ENCODE data around the gene ALG6. TPM values are rescaled to one million over a fixed set of nuclear protein-coding genes. Genes with fewer than 3 reads are reported as not detected.

Gene ALG6
- total RNA-seq, 1 donor from 2014 or later = 73.3 TPM

Small RNA genes lying within 50 kb of the gene (small RNA-seq; reads per million reads assigned to genes)
- gene MIR6068 (not detected), gene RF00019 (not detected)

Other genes starting within 250 kb of the ALG6 start
- gene FOXD3, start 45.1 kb upstream of the ALG6 start, total RNA-seq = not detected
- gene ITGB3BP, start 155.6 kb downstream of the ALG6 start, total RNA-seq = 36.8 TPM
- gene EFCAB7, start 155.9 kb downstream of the ALG6 start, total RNA-seq = 51.5 TPM
- 20.6 TPM for gene PGM1, start 225.8 kb downstream of the ALG6 start, total RNA-seq